Transverse colon (tissue), 3 donors: ENCODE data around the gene TMPRSS2.

ENCODE experiments used
- POLR2A ChIP-seq: fragments of 450-650 bp; IDR thresholded peaks from one replicate; pipeline ENCODE4 v1.6.1; 2016; ENCODE audit warnings: antibody characterized with exemption, mild to moderate bottlenecking, moderate library complexity
- TF ChIP-seq, protein P1 (sequence below), 5 experiments: fragments of 200-600 bp in 3 of 5; fragments of 450-650 bp in 2 of 5; sonication (generic) in 3 of 5; IDR thresholded peaks; 1 replicate in 2 of 5; 2 replicates in 3 of 5; pipeline ENCODE4 v1.5.1; 2016 to 2017; ENCODE audit warnings: antibody characterized with exemption in 5 of 5, inconsistent platforms in 3 of 5, mild to moderate bottlenecking in 2 of 5, moderate library complexity in 1 of 5

- TF ChIP-seq, protein P1, sequence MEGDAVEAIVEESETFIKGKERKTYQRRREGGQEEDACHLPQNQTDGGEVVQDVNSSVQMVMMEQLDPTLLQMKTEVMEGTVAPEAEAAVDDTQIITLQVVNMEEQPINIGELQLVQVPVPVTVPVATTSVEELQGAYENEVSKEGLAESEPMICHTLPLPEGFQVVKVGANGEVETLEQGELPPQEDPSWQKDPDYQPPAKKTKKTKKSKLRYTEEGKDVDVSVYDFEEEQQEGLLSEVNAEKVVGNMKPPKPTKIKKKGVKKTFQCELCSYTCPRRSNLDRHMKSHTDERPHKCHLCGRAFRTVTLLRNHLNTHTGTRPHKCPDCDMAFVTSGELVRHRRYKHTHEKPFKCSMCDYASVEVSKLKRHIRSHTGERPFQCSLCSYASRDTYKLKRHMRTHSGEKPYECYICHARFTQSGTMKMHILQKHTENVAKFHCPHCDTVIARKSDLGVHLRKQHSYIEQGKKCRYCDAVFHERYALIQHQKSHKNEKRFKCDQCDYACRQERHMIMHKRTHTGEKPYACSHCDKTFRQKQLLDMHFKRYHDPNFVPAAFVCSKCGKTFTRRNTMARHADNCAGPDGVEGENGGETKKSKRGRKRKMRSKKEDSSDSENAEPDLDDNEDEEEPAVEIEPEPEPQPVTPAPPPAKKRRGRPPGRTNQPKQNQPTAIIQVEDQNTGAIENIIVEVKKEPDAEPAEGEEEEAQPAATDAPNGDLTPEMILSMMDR (IDR thresholded peaks at IDR 0.05), result no peak
- no peak for TF ChIP-seq POLR2A
Measured at GRCh38 chr21:41494242-41494641, 13.7 kb downstream of the TMPRSS2 start.
